Muscle of leg (tissue), 11 donors: ENCODE data around the gene GDF3. TPM values are rescaled to one million over a fixed set of nuclear protein-coding genes. Genes with fewer than 3 reads are reported as not detected.
"Not testable (repeated sequence)": the region's sequence is repeated elsewhere in the genome, so short reads cannot be mapped to it uniquely, and the experiment has no call there.

Source experiments
- DNase-seq: peaks from one replicate; pipeline ENCODE4 v3.0.0; 2013
- H3K27ac ChIP-seq: one replicate; pipeline ENCODE4 v1.5.1; 2013; ENCODE audit warnings: mild to moderate bottlenecking, low read length, control low read depth
- H3K27me3 ChIP-seq: one replicate; pipeline ENCODE4 v1.6.1; 2013; ENCODE audit warnings: low read length; ENCODE audit not compliant: control insufficient read depth, insufficient read depth
- H3K36me3 ChIP-seq: one replicate; pipeline ENCODE4 v1.6.1; 2013; ENCODE audit warnings: low read length; ENCODE audit not compliant: control insufficient read depth, insufficient read depth
- H3K4me1 ChIP-seq: one replicate; pipeline ENCODE4 v1.6.1; 2013; ENCODE audit warnings: low read length; ENCODE audit not compliant: control insufficient read depth, insufficient read depth
- H3K4me3 ChIP-seq: one replicate; pipeline ENCODE4 v1.5.1; 2013; ENCODE audit warnings: low read length, control low read depth
- H3K9me3 ChIP-seq: replicated peaks from 2 replicates; pipeline ENCODE4 v1.6.1; 2013; ENCODE audit warnings: low read depth, low read length; ENCODE audit not compliant: control insufficient read depth
- WGBS: methylation state at CpG from one replicate; pipeline ENCODE4 v1.1.5; 2013; ENCODE audit warnings: missing lambda C conversion rate; ENCODE audit not compliant: insufficient coverage; 5-methylcytosine and 5-hydroxymethylcytosine counted together
- polyA plus RNA-seq, 8 donors: library from polyadenylated mRNA; unstranded; fragments of 120-200 nt; gene quantifications; one replicate each; pipeline versions ENCODE4 v1.2.1 to v1.2.3, GENCODE V29; 2013; ENCODE audit warnings: inconsistent platforms in 1 of 8, low replicate concordance in 1 of 8; ENCODE audit not compliant: insufficient read length in 8 of 8, insufficient read depth in 1 of 8
- total RNA-seq: library from RNA; stranded (reverse); fragments of 120-200 nt; gene quantifications from one replicate; pipeline ENCODE4 v1.2.4, GENCODE V29; 2013

The GDF3 gene
- total and polyA plus RNA-seq, 9 donors: 0.15 to 0.21 TPM; not detected in 7

DNA sequence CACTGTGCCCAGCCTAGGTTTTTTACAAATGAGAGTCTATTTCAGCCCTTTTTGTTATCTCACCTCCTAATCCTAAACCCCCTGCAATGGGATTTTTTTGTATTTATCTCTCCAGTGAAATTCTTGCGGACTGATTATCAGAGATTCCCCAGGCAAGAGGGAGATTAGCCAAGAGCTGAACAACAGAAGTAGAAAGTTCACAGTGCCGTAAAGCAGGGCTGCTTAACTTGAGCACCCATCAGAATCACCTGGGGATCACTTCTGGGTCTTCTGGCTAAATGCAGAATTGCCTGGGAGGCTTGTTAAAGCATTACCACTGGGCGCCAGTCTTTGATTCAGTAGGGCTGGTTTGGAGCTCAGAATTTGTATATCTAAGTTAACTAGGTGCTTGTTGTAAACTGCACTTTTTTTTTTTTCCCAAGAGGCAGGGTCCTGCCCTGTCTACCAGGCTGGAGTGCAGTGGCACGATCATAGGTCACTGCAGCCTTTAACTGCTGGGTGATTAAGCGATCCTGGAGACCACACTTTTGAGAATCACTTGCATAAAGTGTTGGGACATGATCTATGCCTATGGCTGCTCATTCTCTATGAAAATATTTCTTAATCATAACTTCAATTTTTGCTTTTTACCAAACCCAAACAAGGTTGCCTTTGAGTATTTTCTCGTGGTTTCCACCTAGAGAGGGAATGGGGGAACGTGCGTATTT lies 14.5 kb upstream of the GDF3 start:
- H3K4me1 ChIP-seq: no peaks in the 10 kb centered on the region
- no peak overlapping the region for H3K27ac ChIP-seq
- H3K27me3 ChIP-seq: no peaks in the 10 kb centered on the region
- H3K9me3 ChIP-seq: no peaks in the 10 kb centered on the region
- no peak for DNase-seq
- no peak overlapping the region for H3K4me3 ChIP-seq
- no peaks in the 10 kb centered on the region for H3K36me3 ChIP-seq
- 65% methylated on average over 2 of the region's 8 CpGs for WGBS

DNA sequence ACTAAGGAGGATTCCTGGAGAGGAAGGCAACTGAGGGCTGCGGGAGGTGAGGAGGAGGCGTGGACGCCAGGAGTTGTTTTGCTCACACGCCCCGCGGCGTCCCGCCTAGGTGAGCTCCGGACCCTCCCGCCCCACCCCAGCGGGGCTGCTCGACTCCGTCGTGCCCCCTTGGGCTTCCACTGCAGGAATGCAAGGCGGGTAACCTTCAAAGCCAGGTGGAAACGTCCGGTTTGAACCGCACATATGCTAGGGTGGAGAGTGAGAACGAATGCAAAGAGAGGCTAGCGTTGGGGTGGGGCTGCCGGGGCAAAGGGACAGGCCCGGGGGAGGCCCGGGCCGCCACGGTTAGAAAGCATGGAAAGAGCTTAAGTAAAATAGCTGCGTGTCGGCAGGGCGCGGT lies 10.3 kb upstream of the GDF3 start:
- 87% methylated on average over 29 of the region's 29 CpGs for WGBS

DNA sequence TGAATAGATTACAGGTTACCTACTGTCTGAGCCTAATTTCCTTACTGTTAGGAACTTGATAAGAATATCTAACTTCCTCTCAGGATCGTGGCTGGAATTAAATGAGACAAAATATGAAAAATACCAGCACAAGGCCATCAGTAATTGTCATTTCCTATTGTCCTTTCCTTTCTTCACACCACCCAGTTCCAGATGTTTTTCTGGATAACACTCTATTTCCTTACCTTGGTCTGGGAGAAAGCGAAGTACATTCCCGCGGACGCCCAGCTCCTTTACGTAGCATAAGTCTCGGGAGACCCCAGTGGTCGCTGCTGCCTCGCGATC lies 376 bp downstream of the GDF3 start:
- WGBS: 13% methylated on average over 9 of the region's 10 CpGs
- Histone ChIP-seq H3K27me3 (no peaks in the 10 kb centered on the region), H3K4me3 (no peak overlapping the region), H3K36me3 (no peaks in the 10 kb centered on the region), H3K27ac (no peak overlapping the region), H3K9me3 (no peaks in the 10 kb centered on the region), H3K4me1 (peaks cover 4% of the 10 kb centered on the region)
- no peak for DNase-seq

More for the DNA sequence above, 10.3 kb upstream of the GDF3 start:
- no peaks in the 10 kb centered on the region for H3K9me3 ChIP-seq
- H3K4me3 ChIP-seq: no peak overlapping the region
- no peaks in the 10 kb centered on the region for H3K27me3 ChIP-seq
- DNase-seq: no peak
- no peak overlapping the region for H3K27ac ChIP-seq
- H3K36me3 ChIP-seq: no peaks in the 10 kb centered on the region
- H3K4me1 ChIP-seq: no peaks in the 10 kb centered on the region

DNA sequence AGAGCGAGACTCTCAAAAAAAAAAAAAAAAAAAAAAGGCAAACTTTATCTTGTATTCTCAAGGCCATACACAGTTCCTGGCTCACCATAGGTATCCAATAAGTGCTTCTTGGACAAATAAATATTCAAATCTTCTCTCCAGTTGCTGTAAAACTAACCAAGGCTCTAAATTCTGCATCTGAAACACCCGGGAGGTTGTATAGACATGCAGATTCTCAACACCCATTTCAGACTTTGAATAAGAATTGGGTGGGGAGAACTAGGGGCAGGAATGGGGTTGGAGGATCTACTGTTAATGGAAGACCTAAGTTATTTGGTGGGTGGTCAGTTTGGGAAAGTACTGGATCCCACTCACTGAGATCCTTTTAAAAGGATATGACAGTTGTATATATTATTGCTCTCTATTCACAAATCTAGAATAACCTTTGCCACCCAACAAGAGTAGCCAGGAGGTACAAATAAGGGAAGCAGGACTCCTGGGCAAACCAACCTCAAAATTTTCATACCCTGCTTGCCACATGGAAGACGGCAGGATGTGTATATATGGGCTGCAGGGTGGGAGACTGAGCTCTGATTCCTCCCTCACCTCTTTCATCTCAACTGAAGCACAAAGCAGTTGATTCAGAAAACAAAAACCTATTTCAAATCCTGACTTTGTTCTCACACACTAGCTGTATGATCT lies 879 bp downstream of the GDF3 start:
- WGBS: no CpG with 5 or more reads among the region's 3 CpGs
- H3K36me3 ChIP-seq: no peaks in the 10 kb centered on the region
- no peaks in the 10 kb centered on the region for H3K9me3 ChIP-seq
- no peak overlapping the region for H3K4me3 ChIP-seq
- no peak for DNase-seq
- H3K4me1 ChIP-seq: peaks cover 4% of the 10 kb centered on the region
- no peak overlapping the region for H3K27ac ChIP-seq
- no peaks in the 10 kb centered on the region for H3K27me3 ChIP-seq

DNA sequence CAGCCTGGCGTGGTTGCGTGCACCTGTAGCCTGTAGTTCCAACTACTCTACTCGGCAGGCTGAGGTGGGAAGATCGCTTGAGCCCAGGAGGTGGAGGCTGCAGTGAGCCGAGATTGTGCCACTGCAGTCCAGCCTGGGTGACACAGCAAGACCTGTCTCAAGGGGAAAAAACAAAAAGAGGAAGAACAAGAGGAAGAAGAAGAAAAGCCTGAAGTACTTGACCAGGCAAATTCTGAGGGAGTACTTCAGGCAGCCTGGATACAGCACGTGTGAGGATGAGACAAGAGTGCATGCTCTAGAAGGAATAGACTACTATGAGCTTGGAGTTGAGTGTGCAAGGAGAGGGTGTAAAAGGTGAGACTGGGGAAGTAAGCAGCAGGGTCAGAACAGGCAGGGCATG lies 1.8 kb downstream of the GDF3 start:
- H3K4me1 ChIP-seq: peaks cover 4% of the 10 kb centered on the region
- no peak overlapping the region for H3K4me3 ChIP-seq
- DNase-seq: peak; percentile 29
- 90% methylated on average over 6 of the region's 6 CpGs for WGBS
- no peak overlapping the region for H3K27ac ChIP-seq
- no peaks in the 10 kb centered on the region for H3K36me3 ChIP-seq
- no peaks in the 10 kb centered on the region for H3K27me3 ChIP-seq
- H3K9me3 ChIP-seq: no peaks in the 10 kb centered on the region

DNA sequence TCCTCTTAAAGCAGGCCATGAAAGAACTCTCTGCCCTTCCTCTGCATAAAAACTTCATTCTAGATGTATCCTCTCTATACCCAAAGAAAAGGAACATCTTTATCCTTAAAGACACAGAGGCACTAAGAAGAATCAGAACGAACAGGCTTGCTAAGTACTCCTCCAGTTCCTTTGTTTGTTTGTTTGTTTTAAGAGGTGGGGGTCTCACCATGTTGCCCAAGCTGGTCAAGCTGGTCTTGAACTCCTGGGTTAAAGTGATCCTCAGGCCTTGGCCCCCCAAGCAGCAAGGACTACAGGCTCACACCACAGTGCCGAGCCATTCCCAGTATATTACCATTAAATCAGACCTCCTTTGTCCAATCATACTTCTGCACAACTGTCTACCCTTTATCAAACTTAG lies 14.0 kb downstream of the GDF3 start:
- no peaks in the 10 kb centered on the region for H3K4me1 ChIP-seq
- DNase-seq: no peak
- H3K36me3 ChIP-seq: no peaks in the 10 kb centered on the region
- no peak overlapping the region for H3K27ac ChIP-seq
- no peak overlapping the region for H3K4me3 ChIP-seq
- no peaks in the 10 kb centered on the region for H3K9me3 ChIP-seq
- no peaks in the 10 kb centered on the region for H3K27me3 ChIP-seq
- WGBS: 63% methylated on average over 1 of the region's 2 CpGs

DNA sequence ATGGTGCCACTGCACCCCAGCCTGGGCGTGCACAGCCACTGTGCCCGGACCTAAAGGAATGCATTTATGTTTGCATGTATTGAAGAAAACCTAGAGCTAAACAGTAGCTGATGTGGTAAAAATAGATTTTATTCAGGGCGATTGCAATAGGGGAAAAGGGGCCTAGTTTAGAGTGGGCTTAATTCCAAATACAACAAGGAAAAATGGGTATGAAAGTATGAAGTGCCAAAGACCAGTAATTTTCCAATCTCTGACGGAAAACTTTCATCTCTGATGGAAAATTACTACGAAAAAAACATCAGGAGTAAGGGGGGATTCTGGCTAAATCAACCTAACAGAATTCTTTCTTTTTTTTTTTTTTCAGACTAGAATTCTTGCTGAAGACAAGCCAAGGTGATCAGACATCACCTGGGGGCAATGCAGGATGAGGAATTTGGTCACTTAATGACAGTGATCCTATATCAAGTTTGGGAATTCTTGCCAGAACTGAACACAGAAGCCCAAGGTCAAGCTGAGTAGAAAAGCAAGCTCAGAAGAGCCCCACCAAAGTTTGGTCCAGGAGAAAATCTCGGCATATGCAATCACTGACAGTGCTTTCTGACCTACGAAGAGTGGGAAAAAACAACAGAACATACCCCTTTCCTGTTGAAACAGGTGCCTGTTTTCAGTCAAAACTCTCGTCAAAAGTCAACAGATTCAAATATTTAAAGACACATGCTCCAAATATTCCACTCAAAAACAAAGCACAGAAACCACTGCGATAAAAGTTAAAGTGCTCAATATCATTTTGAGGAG lies 16.1 kb downstream of the GDF3 start:
- no peaks in the 10 kb centered on the region for H3K9me3 ChIP-seq
- no peaks in the 10 kb centered on the region for H3K27me3 ChIP-seq
- WGBS: 76% methylated on average over 2 of the region's 9 CpGs
- no peak overlapping the region for H3K27ac ChIP-seq
- DNase-seq: no peak
- H3K4me3 ChIP-seq: no peak overlapping the region
- no peaks in the 10 kb centered on the region for H3K4me1 ChIP-seq
- no peaks in the 10 kb centered on the region for H3K36me3 ChIP-seq

DNA sequence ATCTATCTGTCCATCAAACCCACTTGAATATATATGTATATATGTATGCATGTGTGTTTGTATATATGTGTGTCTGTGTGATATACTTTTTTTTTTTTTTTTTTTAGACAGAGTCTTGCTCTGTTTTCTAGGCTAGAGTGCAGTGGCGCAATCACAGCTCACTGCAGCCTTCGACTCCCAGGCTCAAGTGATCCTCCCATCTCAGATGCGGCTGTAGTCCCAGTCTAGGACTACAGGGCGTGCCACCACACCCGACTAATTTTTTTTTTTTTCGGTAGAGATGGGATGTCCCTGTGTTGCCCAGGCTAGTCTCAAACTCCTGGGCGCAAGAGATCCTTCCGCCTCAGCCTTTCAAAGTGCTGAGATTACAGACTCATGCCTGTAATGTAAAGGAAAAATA lies 16.8 kb downstream of the GDF3 start:
- DNase-seq: no peak
- 73% methylated on average over 5 of the region's 8 CpGs for WGBS

DNA sequence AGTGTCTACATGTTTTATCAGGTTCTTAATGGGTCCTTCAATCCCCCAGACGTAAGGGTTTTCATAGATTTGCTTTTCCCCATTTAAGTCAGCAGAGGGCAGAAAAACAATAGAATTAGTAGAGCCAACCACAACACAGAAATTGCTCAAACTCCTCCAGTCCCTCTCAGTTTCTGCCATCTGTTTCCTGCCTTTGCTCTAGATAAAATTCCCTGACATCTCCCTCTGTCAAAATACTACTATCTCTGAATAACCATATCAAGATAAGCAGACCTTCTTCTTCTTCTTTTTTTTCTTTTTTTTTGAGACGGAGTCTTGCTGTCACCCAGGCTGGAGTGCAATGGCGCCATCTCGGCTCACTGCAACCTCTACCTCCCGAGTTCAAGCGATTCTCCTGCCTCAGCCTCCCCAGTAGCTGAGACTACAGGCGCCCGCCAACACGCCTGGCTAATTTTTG lies 18.1 kb downstream of the GDF3 start:
- not testable (repeated sequence) for H3K9me3 ChIP-seq, H3K36me3 ChIP-seq, H3K4me3 ChIP-seq, H3K4me1 ChIP-seq, H3K27ac ChIP-seq, H3K27me3 ChIP-seq
- 28% methylated on average over 3 of the region's 9 CpGs for WGBS
- peak; percentile 51 for DNase-seq

More for the DNA sequence above, 16.8 kb downstream of the GDF3 start:
- no peaks in the 10 kb centered on the region for H3K27me3 ChIP-seq
- H3K4me3 ChIP-seq: no peak overlapping the region
- no peaks in the 10 kb centered on the region for H3K9me3 ChIP-seq
- no peak overlapping the region for H3K27ac ChIP-seq
- no peaks in the 10 kb centered on the region for H3K4me1 ChIP-seq
- no peaks in the 10 kb centered on the region for H3K36me3 ChIP-seq

DNA sequence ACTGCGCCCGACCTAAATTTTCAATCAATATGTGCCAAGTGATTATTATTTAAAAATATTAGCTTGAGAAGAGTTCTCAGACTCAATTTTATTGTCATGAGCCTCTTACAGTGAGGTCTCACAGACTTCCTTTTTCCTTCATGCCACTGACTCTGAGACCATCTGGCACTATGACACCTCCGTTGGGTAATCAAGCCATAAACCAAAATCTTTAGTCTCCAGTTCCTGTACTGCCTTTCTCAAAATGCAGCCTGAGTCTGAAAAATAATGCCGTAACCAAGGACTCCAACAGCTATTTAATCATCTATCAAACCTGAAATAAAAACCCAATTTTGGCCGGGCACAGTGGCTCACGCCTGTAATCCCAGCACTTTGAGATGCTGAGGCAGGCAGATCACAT lies 20.1 kb downstream of the GDF3 start:
- DNase-seq, H3K4me1 ChIP-seq, H3K4me3 ChIP-seq, H3K27me3 ChIP-seq, H3K27ac ChIP-seq, H3K9me3 ChIP-seq, H3K36me3 ChIP-seq: not testable (repeated sequence)
- WGBS: 46% methylated on average over 4 of the region's 6 CpGs
